HCT116 (cell line): ENCODE results near the gene FAR2.

ENCODE experiments used
- CEBPB ChIP-seq: IDR thresholded peaks from 2 replicates; pipeline ENCODE4 v1.6.1; 2012; ENCODE audit warnings: low read depth
- EZH2 ChIP-seq: fragments of 200-600 bp; sonication (generic); IDR thresholded peaks from 2 replicates; pipeline ENCODE4 v1.6.1; 2017; ENCODE audit warnings: antibody characterized with exemption, mixed run types
- EZH2phosphoT487 ChIP-seq: fragments of 200-600 bp; IDR thresholded peaks from 2 replicates; pipeline ENCODE4 v1.6.1; 2018; ENCODE audit warnings: antibody characterized with exemption, borderline replicate concordance
- RAD21 ChIP-seq: IDR thresholded peaks from 2 replicates; pipeline ENCODE4 v1.6.1; 2012; ENCODE audit warnings: low read depth, mild to moderate bottlenecking
- TF ChIP-seq, protein P1 (sequence below), 3 experiments: fragments of 200-600 bp in 1 of 3; sonication (generic) in 1 of 3; IDR thresholded peaks in 2 of 3; conservative IDR thresholded peaks in 1 of 3; 2 replicates each; pipeline ENCODE4 v1.5.1; 2012 to 2017; ENCODE audit warnings: low read depth in 2 of 3, low read length in 2 of 3, antibody characterized with exemption in 1 of 3, borderline replicate concordance in 1 of 3, control low read depth in 1 of 3, mild to moderate bottlenecking in 1 of 3, mixed read lengths in 1 of 3, mixed run types in 1 of 3, moderate library complexity in 1 of 3; ENCODE audit not compliant: insufficient read depth in 1 of 3

DNA sequence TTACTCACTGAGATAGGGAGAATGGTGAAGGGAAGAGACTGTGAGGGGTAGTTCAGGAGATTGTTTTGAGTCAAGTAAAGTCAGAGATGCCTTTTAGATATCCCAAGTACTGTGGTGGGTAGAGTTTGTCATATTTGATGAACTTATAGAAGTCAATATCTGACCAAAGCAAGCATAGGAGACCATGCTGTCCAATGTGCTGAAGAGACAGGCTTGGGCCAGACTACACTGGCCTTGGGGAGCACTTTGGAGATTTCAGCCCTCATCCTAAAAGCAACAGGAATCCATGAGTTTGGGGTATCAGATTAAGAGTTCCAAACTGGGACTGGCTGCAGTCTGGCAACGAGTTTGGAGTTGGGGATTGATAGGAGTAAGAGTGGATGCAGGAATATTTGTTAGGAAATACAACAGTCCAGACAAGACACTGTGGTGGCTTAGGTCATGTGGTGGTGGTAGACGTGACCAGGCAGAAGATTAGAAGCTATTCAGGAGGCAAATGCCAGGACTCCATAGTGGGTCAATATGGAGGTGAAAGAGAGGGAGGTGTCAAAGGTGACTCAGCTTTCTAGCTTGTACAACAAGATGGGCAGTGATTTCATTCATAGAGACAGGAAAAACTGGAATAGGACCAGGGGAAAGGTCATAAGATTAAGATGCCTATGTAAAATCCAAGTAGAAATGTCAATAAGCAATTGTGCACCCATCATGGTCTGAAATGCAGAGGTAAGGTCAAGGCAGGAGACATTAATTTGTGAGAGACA lies 81.9 kb downstream of the FAR2 start:
- TF ChIP-seq EZH2 (no peak), EZH2phosphoT487 (no peak), RAD21 (no peak), CEBPB (no peak)
- TF ChIP-seq, protein P1, sequence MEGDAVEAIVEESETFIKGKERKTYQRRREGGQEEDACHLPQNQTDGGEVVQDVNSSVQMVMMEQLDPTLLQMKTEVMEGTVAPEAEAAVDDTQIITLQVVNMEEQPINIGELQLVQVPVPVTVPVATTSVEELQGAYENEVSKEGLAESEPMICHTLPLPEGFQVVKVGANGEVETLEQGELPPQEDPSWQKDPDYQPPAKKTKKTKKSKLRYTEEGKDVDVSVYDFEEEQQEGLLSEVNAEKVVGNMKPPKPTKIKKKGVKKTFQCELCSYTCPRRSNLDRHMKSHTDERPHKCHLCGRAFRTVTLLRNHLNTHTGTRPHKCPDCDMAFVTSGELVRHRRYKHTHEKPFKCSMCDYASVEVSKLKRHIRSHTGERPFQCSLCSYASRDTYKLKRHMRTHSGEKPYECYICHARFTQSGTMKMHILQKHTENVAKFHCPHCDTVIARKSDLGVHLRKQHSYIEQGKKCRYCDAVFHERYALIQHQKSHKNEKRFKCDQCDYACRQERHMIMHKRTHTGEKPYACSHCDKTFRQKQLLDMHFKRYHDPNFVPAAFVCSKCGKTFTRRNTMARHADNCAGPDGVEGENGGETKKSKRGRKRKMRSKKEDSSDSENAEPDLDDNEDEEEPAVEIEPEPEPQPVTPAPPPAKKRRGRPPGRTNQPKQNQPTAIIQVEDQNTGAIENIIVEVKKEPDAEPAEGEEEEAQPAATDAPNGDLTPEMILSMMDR (IDR thresholded peaks at IDR 0.05 in 2 of 3, conservative IDR thresholded peaks at IDR 0.05 in 1 of 3; ENCODE audit: borderline replicate concordance in 1 of 3, insufficient read depth in 1 of 3, low read depth in 2 of 3, low read length in 2 of 3): no peak
